Stomach (tissue), 4 donors: ENCODE results near the gene SLC2A4RG.

Experiments used
- CTCF ChIP-seq, 7 experiments: fragments of 450-650 bp in 4 of 7; fragments of 200-600 bp in 3 of 7; sonication (generic) in 3 of 7; IDR thresholded peaks; one replicate each; pipeline ENCODE4 v1.5.1; 2016 to 2019; ENCODE audit warnings: antibody characterized with exemption in 7 of 7, control low read depth in 2 of 7, mild to moderate bottlenecking in 1 of 7
- POLR2A ChIP-seq, 4 donors: fragments of 450-650 bp; IDR thresholded peaks; one replicate each; pipeline ENCODE4 v1.6.1; 2016; ENCODE audit warnings: antibody characterized with exemption in 4 of 4, control low read depth in 2 of 4, mild to moderate bottlenecking in 1 of 4, moderate library complexity in 1 of 4

GRCh38 chr20:63747622-63748069 is 8.1 kb downstream of the SLC2A4RG start:
- no peak for TF ChIP-seq CTCF (IDR thresholded peaks at IDR 0.05)
- TF ChIP-seq POLR2A (IDR thresholded peaks at IDR 0.05) = no peak
